HG02610 (cell line): Measurements from ENCODE around the gene TDRD9.
"Not testable (repeated sequence)": the region's sequence is repeated elsewhere in the genome, so short reads cannot be mapped to it uniquely, and the experiment has no call there.

Source experiments
- ATAC-seq: cut with Tn5 transposase; IDR thresholded peaks from one replicate; pipeline ENCODE4 v1.9.1; 2021; ENCODE audit warnings: mild to moderate bottlenecking, moderate library complexity; ENCODE audit not compliant: unreplicated experiment

Gene TDRD9

GRCh38 chr14:103920981-103921854 is 7.0 kb upstream of the TDRD9 start:
- ATAC-seq, result peak; percentile 98

GRCh38 chr14:103921855-103922200 is 6.4 kb upstream of the TDRD9 start:
- not testable (repeated sequence) for ATAC-seq

- no peak for ATAC-seq
Observed at GRCh38 chr14:103923863-103924262, 4.4 kb upstream of the TDRD9 start.

GRCh38 chr14:103925316-103925715 is 2.9 kb upstream of the TDRD9 start:
- no peak for ATAC-seq

- no peak for ATAC-seq
Observed at GRCh38 chr14:103927566-103927965, 690 bp upstream of the TDRD9 start.

- ATAC-seq, result no peak
Observed at GRCh38 chr14:103930051-103930604, 1.9 kb downstream of the TDRD9 start.

GRCh38 chr14:103931422-103931821 is 3.2 kb downstream of the TDRD9 start:
- no peak for ATAC-seq

GRCh38 chr14:103932791-103933490 is 4.7 kb downstream of the TDRD9 start:
- no peak for ATAC-seq

- ATAC-seq, result no peak
Observed at GRCh38 chr14:103935102-103935501, 6.8 kb downstream of the TDRD9 start.

GRCh38 chr14:103941462-103941861 is 13.2 kb downstream of the TDRD9 start:
- no peak for ATAC-seq

GRCh38 chr14:103941973-103942736 is 13.9 kb downstream of the TDRD9 start, which contains the start of gene RD3L:
Gene RD3L (minus strand): TSS chr14:103942529. CDS start chr14:103941695, 834 bp downstream.
- ATAC-seq, result no peak

- ATAC-seq, result no peak
Observed at GRCh38 chr14:103943673-103944072, 15.4 kb downstream of the TDRD9 start.

GRCh38 chr14:103946975-103947374 is 18.7 kb downstream of the TDRD9 start:
- no peak for ATAC-seq

GRCh38 chr14:103948442-103948841 is 20.2 kb downstream of the TDRD9 start:
- no peak for ATAC-seq

- no peak for ATAC-seq
Observed at GRCh38 chr14:103949131-103949790, 21.0 kb downstream of the TDRD9 start.

GRCh38 chr14:103960457-103961055 is 32.3 kb downstream of the TDRD9 start:
- no peak for ATAC-seq

GRCh38 chr14:103961928-103962578 is 33.8 kb downstream of the TDRD9 start:
- no peak for ATAC-seq

- no peak for ATAC-seq
Observed at GRCh38 chr14:103966631-103967030, 38.4 kb downstream of the TDRD9 start.

- no peak for ATAC-seq
Observed at GRCh38 chr14:103969961-103970360, 41.7 kb downstream of the TDRD9 start.

- no peak for ATAC-seq
Observed at GRCh38 chr14:103973354-103973753, 45.1 kb downstream of the TDRD9 start.
